OCI-M2 (cell line): ENCODE results near the gene AFMID.
A peak's percentile ranks its signal among the peaks of the same experiment; 100 is the strongest.

Experiments used
- DNase-seq: peaks from one replicate; lab custom pipeline; 2025; ENCODE audit not compliant: unreplicated experiment; lab: John Stamatoyannopoulos, UW

Gene AFMID

GRCh38 chr17:78179372-78179771 lies 7.8 kb upstream of the AFMID start:
- DNase-seq, result no peak

DNA sequence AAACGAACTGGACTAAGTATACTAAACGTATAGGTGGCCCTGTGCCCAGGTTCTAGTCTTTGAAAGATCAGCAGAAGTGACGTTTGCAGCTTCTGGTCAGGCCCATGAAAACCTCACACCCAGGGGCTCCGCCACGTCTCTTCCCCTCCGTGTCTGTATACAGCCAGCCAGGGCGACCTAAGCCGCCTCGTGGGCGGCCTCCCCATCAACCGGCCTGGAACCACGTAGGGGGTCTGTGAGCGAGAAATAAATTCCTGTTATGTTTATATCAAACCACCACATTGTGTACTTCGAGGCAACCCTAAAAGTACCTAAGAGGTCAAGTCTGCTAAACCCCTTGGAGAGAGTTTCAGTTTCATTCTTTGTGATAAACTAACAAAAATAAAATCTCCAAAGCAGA lies 7.1 kb upstream of the AFMID start:
- no peak for DNase-seq

- no peak for DNase-seq
Measured at GRCh38 chr17:78180508-78180907, 6.7 kb upstream of the AFMID start.

DNA sequence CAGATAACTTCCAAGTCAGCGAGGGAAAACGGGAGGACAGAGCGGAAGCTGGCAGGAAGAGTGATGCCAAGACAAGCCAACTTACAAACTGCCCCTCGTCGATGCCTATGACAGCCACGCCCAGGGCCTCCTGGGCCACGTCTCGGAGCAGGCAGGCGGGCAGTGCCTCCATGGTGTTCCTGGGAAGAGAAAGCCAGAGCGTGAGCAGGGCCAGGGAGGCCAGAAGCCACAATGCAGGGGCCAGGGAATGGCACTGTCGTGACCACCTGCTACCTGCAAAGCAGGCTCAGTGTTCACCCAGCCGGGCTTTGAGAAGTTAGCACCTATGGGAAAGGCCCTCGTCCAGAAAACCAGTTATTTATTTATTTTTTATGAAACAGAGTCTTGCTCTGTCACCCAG lies 4.7 kb upstream of the AFMID start:
- DNase-seq, result no peak

- no peak for DNase-seq
Measured at GRCh38 chr17:78183916-78184315, 3.2 kb upstream of the AFMID start.

DNA sequence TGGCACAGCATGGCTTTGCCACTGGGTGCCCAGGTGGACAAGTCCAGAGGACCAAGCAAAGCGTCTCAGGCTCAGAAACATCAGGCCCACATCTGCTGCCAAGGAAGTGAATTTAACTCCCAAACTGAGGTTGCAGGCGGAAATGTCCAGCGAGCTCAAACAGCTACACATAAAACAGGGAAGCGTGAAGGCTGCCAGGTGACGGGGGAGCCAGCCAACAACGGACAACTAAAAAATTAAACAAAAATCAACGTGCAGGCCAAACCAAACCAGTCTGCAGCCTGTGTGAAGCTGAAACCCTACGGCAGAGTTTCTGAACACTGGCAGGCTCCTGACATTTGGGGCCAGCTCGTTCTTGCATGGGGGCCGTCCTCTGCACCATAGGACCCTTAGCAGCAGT lies 2.8 kb upstream of the AFMID start:
- no peak for DNase-seq

DNA sequence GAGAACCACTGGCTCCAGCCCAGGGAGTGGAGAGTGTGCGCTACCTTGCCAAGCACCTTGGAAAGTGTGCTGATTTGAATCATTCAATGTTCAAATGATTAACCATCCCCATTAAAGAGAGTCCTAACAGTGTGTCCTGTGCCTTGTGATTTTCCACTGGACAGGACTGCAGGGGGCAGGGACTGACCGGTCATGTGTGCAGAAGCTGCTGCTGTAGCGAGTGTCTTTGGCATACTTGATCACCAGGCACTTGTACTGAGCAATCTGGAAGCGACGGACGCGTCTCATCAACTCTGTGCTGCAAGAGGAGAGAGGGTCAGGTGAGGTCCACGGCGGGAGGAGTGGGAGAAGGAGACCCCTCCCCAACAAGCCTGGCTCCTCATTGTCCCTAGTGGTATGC lies 2.3 kb upstream of the AFMID start:
- no peak for DNase-seq

GRCh38 chr17:78185981-78186691 lies 1.0 kb upstream of the AFMID start:
- DNase-seq, result no peak

DNA sequence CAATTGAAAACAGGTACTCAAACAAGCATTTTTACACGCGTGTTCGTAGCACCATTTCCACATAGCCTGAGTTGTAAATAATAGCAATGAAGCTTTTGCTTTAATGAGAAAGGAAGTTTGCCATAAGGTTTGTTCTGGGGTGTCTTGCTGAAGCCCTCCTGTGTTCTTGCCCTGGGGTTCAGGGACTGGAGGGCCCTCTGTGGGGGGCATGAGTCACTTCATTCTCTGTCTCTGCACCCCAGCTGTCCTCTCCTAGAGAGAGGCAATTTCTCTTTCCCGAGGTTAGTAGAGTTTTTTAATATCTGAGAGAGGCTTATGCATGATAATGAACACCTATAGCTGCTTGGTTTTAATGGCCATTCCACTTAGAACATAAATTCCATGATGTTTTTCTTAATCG lies 9.6 kb downstream of the AFMID start:
- no peak for DNase-seq

DNA sequence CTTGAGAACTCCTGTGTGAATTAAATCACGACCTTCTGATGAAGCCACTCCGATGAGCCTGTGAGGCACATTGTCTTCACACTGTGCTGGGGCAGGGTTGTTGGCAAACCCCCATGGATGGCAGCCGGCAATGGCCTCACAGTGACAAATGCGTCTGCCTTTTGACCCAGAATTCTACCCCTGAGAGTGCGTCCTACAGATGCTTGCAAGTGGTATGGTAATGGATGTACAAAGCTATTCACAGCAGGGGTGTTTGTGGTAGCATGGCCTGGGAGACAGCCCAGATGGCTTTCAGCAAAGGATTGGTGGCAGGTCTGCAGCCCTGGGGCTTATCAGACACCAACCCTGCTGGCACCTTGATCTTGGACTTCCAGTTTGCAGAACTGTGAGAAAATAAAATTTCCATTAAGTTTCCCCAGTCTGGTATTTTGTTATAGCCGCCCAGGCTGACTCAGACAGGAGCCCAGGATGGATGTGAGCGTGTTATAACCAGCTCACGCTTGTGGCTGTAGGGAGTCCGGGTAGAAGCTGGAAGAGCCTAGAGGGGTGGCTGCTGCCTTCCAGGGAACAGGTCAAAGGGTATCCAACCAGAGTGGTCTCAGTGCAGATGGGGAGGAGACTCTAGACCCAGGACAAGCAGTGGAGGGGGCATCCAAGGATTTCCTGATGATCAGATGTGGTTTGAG lies 10.1 kb downstream of the AFMID start:
- DNase-seq, result no peak

DNA sequence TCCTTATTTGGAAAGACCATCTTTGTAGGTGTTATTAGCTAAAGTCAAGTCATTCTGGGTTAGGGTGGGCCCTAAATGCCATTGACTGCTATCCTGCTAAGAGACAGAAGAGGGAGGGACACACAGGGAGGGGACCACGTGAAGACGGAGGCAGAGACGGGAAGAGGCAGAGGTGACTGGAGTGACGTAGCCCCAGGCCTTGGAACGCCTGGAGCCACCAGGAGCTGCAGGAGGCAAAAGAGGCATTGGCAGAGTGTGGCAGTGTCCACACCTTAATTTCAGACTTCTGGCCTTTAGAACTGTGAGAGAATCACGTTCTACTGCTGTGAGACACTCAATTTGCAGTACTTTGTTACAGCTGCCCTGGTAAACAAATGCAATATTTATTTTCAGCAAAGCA lies 13.3 kb downstream of the AFMID start:
- no peak for DNase-seq

DNA sequence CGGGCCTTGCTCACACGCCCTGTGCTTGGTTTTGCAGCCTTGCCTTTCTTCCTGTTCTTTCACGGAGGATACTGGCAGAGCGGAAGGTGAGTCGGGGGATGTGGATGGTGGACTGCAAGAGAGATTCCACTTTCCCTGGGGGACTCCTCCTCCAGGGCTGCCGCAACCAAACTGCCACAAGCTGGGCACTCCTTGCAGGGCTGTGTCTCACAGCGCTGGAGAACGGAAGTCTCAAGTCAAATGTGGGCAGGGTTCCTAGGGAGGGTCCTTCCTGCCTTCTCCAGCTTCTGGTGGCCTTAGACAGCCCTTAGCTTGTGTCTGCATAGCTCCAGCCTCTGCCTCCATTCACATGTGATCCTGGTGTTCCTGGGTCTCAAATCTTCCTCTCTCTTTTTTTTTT lies 15.5 kb downstream of the AFMID start:
- no peak for DNase-seq

DNA sequence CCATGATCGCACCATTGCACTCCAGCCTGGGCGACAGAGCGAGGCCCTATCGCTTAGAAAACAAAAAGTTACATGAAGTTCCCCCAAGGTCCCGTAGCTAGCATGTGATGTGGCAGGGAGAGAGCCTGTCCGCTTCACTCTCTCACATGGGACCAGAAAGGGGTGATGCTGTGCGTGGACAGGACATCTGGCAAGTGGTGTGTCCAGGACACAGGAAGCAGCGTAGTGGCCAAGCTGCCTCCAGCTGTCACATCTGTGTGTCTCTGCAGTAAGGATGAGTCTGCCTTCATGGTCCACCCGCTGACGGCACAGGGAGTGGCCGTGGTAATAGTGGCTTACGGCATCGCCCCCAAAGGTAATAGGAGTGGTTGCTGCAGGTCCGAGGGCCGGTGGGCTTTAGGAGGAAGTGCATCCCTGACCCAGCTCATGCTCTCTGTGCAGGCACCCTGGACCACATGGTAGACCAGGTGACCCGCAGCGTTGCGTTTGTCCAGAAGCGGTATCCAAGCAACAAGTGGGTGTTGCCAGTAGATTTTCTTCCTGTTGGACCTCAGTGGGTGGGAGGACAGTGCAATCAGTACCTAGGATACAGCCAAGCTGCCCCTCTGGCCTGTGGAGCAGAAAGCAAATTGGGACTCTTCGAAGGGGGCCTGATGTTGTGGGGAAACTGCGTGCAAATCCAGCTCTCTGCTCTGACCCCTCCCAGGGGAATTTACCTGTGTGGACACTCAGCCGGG lies 17.4 kb downstream of the AFMID start:
- no peak for DNase-seq

DNA sequence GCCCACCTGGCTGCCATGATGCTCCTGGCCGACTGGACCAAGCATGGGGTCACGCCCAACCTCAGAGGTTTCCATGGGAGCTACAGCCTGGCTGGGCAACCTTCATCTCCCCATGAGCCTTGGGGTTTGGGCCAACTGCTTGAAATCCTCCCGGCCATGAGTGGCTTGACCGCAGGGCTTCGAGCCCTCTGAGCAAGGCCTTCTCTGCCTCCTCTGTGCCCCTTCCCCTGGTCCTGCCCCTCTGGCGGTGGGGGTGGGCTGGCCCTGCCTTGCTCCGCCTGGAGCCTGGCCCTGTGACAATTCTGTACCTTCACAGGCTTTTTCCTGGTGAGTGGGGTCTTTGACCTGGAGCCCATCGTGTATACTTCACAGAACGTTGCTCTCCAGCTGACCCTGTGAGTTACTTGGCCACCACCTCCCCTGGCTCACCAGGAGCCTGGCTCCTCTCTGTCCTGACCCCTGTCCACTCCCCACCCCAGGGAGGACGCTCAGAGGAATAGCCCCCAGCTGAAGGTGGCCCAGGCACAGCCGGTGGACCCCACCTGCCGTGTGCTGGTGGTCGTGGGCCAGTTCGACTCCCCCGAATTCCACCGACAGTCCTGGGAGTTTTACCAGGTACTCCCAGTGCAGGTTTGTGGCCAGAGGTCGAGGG lies 18.1 kb downstream of the AFMID start:
- DNase-seq, result no peak

DNA sequence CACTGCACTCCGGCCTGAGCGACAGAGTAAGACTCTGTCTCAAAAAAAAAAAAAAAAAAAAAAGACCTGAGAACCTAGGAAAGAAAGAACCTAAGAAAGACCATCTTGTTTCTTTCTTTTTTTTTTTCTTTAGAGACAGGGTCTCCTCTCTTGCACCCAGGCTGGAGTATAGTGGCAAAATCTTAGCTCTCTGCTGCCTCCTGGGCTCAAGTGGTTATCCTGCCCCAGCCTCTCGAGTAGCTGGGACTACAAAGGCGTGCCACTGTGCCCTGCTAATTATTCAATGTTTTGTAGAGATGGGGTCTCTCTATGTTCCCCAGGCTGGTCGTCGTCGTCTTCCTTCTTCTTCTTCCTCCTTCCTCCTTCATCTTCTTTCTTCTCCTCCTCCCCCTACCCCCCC lies 19.1 kb downstream of the AFMID start:
- no peak for DNase-seq

- DNase-seq, result no peak
Measured at GRCh38 chr17:78208486-78208885, 21.3 kb downstream of the AFMID start.

DNA sequence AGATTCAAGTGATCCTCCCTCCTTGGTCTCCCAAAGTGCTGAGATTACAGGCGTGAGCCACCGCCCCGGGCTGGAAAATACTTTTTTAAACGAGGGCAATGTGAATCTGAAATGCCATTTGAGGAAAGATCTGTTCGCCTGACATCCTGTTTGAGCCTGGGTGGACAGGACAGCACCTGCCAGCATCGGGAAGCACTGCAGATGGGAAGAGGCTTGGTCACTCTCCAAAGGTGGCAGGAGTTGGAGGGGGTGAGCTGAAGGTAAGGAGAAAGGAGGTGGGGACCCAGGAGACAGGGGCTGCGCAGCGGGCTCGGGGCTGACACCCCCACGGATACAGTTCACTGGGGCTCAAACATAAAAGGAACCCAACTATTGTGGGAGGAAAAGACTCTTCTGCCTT lies 22.9 kb downstream of the AFMID start:
- no peak for DNase-seq

DNA sequence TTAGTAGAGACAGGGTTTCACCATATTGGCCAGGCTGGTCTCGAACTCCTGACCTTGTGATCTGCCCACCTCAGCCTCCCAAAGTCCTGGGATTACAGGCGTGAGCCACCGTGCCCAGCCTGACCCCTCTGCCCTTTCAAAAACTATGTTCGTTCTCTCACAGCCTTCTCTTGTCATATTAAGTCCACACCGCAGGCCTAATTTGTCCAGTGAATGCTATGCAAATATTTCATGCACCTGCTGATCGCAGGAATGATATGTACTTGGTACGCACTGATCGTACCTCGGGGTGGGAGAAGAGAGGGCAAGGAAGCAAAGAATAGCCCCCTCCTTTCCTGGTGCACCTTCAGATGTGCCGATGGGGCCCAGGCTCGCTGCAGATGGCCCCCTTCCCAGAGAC lies 23.9 kb downstream of the AFMID start:
- no peak for DNase-seq

DNA sequence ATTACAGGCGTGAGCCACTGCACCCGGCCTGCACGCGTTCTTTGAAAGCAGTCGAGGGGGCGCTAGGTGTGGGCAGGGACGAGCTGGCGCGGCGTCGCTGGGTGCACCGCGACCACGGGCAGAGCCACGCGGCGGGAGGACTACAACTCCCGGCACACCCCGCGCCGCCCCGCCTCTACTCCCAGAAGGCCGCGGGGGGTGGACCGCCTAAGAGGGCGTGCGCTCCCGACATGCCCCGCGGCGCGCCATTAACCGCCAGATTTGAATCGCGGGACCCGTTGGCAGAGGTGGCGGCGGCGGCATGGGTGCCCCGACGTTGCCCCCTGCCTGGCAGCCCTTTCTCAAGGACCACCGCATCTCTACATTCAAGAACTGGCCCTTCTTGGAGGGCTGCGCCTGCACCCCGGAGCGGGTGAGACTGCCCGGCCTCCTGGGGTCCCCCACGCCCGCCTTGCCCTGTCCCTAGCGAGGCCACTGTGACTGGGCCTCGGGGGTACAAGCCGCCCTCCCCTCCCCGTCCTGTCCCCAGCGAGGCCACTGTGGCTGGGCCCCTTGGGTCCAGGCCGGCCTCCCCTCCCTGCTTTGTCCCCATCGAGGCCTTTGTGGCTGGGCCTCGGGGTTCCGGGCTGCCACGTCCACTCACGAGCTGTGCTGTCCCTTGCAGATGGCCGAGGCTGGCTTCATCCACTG lies 27.0 kb downstream of the AFMID start, which contains the start of gene BIRC5:
TSS of gene BIRC5 (plus strand) at position 238 of the 690 bp plus-strand sequence. CDS start at position 302, 64 bp downstream.
- peak; percentile 30 for DNase-seq

DNA sequence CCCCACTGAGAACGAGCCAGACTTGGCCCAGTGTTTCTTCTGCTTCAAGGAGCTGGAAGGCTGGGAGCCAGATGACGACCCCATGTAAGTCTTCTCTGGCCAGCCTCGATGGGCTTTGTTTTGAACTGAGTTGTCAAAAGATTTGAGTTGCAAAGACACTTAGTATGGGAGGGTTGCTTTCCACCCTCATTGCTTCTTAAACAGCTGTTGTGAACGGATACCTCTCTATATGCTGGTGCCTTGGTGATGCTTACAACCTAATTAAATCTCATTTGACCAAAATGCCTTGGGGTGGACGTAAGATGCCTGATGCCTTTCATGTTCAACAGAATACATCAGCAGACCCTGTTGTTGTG lies 27.5 kb downstream of the AFMID start:
- DNase-seq, result no peak
